ENCODE results near the gene ZNF438.
"Not testable (repeated sequence)": the region's sequence is repeated elsewhere in the genome, so short reads cannot be mapped to it uniquely, and the experiment has no call there.

ZNF438 gene

DNA sequence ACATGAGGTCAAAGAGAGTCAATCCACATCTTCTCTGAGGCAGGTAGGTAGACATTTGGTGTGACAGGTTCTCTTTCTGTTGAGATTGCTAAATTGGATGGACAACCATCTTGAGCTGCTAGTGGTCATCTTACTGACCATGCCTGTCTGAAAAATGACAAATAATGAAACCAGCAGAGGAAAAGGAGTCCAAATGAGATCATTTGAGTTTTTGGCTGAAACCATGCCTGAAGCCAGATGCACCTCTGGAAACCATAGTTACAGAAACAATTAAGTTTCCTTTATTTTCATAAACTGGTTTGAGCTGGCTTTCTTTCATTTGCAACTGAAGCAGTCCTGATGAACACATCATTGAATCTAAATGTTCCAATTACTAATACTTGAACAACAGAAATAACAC is 100.6 kb downstream of the ZNF438 start:
- Histone ChIP-seq H3K27ac (replicated peaks) (no peak overlapping the region), H3K27me3 (ENCODE audit: insufficient read depth, poor library complexity, severe bottlenecking) (no peaks in the 10 kb centered on the region), H3K4me3 (replicated peaks; ENCODE audit: insufficient read depth, low read length) (no peak overlapping the region)
- DNase-seq (ENCODE audit: low read depth in 1 of 2, low spot score in 1 of 2), result no peak
- TF ChIP-seq REST (IDR thresholded peaks at IDR 0.05; ENCODE audit: insufficient replicate concordance, low read depth) (no peak), POLR2AphosphoS5 (IDR thresholded peaks at IDR 0.05; ENCODE audit: low read depth) (no peak), SPI1 (IDR thresholded peaks at IDR 0.05; ENCODE audit: borderline replicate concordance, low read depth) (no peak), GABPA (IDR thresholded peaks at IDR 0.05; ENCODE audit: low read depth) (no peak), CTCF (IDR thresholded peaks at IDR 0.05; ENCODE audit: insufficient read depth, low read length) (no peak)

GRCh38 chr10:30929901-30930520 is 101.7 kb downstream of the ZNF438 start:
- Histone ChIP-seq H3K27me3 (ENCODE audit: insufficient read depth, poor library complexity, severe bottlenecking) (no peaks in the 10 kb centered on the region), H3K27ac (replicated peaks) (no peak overlapping the region), H3K4me3 (replicated peaks; ENCODE audit: insufficient read depth, low read length) (no peak overlapping the region)
- TF ChIP-seq CTCF (IDR thresholded peaks at IDR 0.05; ENCODE audit: insufficient read depth, low read length) (no peak), REST (IDR thresholded peaks at IDR 0.05; ENCODE audit: insufficient replicate concordance, low read depth) (no peak), SPI1 (IDR thresholded peaks at IDR 0.05; ENCODE audit: borderline replicate concordance, low read depth) (no peak), POLR2AphosphoS5 (IDR thresholded peaks at IDR 0.05; ENCODE audit: low read depth) (no peak), GABPA (IDR thresholded peaks at IDR 0.05; ENCODE audit: low read depth) (no peak)
- no peak for DNase-seq (ENCODE audit: low read depth in 1 of 2, low spot score in 1 of 2)

DNA sequence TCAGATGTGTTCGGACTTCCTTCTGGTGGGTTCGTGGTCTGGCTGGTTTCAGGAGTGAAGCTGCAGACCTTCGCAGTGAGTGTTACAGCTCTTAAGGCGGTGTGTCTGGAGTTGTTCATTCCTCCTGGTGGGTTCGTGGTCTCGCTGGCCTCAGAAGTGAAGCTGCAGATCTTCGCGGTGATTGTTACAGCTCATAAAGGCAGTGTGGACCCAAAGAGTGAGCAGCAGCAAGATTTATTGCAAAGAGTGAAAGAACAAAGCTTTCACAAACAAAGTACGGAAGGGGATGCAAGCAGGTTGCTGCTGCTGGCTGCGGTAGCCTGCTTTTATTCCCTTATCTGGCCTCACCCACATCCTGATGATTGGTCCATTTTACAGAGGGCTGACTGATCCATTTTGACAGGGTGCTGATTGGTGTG is 102.3 kb downstream of the ZNF438 start:
- DNase-seq (ENCODE audit: low read depth in 1 of 2, low spot score in 1 of 2); H3K4me3 ChIP-seq (replicated peaks; ENCODE audit: insufficient read depth, low read length); H3K27me3 ChIP-seq (ENCODE audit: insufficient read depth, poor library complexity, severe bottlenecking); H3K27ac ChIP-seq (replicated peaks): not testable (repeated sequence)

- Histone ChIP-seq H3K27me3 (ENCODE audit: insufficient read depth, poor library complexity, severe bottlenecking) (no peaks in the 10 kb centered on the region), H3K4me3 (replicated peaks; ENCODE audit: insufficient read depth, low read length) (no peak overlapping the region), H3K27ac (replicated peaks) (no peak overlapping the region)
- TF ChIP-seq REST (IDR thresholded peaks at IDR 0.05; ENCODE audit: insufficient replicate concordance, low read depth) (no peak), CTCF (IDR thresholded peaks at IDR 0.05; ENCODE audit: insufficient read depth, low read length) (no peak), GABPA (IDR thresholded peaks at IDR 0.05; ENCODE audit: low read depth) (no peak), POLR2AphosphoS5 (IDR thresholded peaks at IDR 0.05; ENCODE audit: low read depth) (no peak), SPI1 (IDR thresholded peaks at IDR 0.05; ENCODE audit: borderline replicate concordance, low read depth) (no peak)
- no peak for DNase-seq (ENCODE audit: low read depth in 1 of 2, low spot score in 1 of 2)
These were observed 102.9 kb downstream of the ZNF438 start for GRCh38 chr10:30928742-30929141.
